AG04450 (cell line): ENCODE results near the gene PCDHA13. TPM values are rescaled to one million over a fixed set of nuclear protein-coding genes. Genes with fewer than 3 reads are reported as not detected.
"Not testable (repeated sequence)": the region's sequence is repeated elsewhere in the genome, so short reads cannot be mapped to it uniquely, and the experiment has no call there.

Experiments used
- CTCF ChIA-PET: fragments of 300-600, 350-600 bp; formaldehyde crosslinking; extraction: SDS; loops from one replicate; lab custom pipeline; 2022; ENCODE audit warnings: antibody characterized with exemption, inconsistent platforms; lab: Charles Lee
- POLR2A ChIA-PET: fragments of 350-600 bp; formaldehyde crosslinking; extraction: SDS; loops from one replicate; lab custom pipeline; 2021; ENCODE audit warnings: antibody characterized with exemption, inconsistent platforms; lab: Yijun Ruan, JAX
- DNase-seq: peaks from one replicate; pipeline ENCODE4 v3.0.0-alpha.2; 2011; ENCODE audit warnings: low read depth, low spot score
- H3K27ac ChIP-seq: one replicate; pipeline ENCODE4 v1.5.1; 2012; ENCODE audit warnings: low read depth, low read length, control low read depth
- H3K27me3 ChIP-seq: one replicate; pipeline ENCODE4 v1.6.0; 2012; ENCODE audit warnings: low read length; ENCODE audit not compliant: control insufficient read depth, insufficient read depth
- H3K4me3 ChIP-seq: 2 replicates; pipeline ENCODE4 v1.5.1; 2011; ENCODE audit warnings: mild to moderate bottlenecking, low read depth, low read length, control low read depth
- H3K9me3 ChIP-seq: 2 replicates; pipeline ENCODE4 v1.5.1; 2012; ENCODE audit warnings: low read length; ENCODE audit not compliant: control insufficient read depth, insufficient read depth
- CTCF ChIP-seq: IDR thresholded peaks from 2 replicates; pipeline ENCODE4 v1.5.1; 2011; ENCODE audit warnings: low read depth, low read length, control low read depth, inconsistent platforms
- polyA minus RNA-seq: library from RNA; depleted of rRNA, polyadenylated mRNA; stranded (reverse); fragments of >200 nt; gene quantifications from 2 replicates; pipeline ENCODE4 v1.2.3, GENCODE V29; 2011; rRNA and poly(A)+ RNA removed
- polyA plus RNA-seq: library from polyadenylated mRNA; depleted of rRNA; stranded (reverse); fragments of >200 nt; gene quantifications from 2 replicates; pipeline ENCODE4 v1.2.3, GENCODE V29; 2011; rRNA removed

The PCDHA13 gene, protein sequence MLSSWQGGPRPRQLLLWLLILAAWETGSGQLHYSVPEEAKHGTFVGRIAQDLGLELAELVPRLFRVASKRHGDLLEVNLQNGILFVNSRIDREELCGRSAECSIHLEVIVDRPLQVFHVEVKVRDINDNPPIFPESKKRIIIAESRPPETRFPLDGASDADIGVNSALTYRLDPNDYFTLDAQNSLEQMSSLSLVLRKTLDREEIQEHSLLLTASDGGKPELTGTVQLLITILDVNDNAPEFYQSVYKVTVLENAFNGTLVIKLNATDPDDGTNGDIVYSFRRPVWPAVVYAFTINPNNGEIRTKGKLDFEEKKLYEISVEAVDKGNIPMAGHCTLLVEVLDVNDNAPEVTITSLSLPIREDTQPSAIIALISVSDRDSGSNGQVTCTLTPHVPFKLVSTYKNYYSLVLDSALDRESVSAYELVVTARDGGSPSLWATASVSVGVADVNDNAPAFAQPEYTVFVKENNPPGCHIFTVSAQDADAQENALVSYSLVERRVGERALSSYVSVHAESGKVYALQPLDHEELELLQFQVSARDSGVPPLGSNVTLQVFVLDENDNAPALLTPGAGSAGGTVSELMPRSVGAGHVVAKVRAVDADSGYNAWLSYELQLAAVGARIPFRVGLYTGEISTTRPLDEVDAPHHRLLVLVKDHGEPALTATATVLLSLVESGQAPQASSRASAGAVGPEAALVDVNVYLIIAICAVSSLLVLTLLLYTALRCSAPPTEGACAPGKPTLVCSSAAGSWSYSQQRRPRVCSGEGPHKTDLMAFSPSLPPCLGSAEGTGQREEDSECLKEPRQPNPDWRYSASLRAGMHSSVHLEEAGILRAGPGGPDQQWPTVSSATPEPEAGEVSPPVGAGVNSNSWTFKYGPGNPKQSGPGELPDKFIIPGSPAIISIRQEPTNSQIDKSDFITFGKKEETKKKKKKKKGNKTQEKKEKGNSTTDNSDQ
- not detected in 2 replicates for polyA plus RNA-seq
- 0.09 TPM in 1 of 2 replicates, not detected in the other for polyA minus RNA-seq

GRCh38 chr5:140881889-140882590 is at the start of gene PCDHA13:
Gene PCDHA13 (plus strand): TSS chr5:140882124. CDS start chr5:140882269, 145 bp downstream.
- Histone ChIP-seq H3K27me3 (no peaks in the 10 kb centered on the region), H3K27ac (no peak within 1 kb of the TSS), H3K4me3 (no peak within 1 kb of the TSS), H3K9me3 (peaks cover 32% of the 10 kb centered on the region)
- DNase-seq, result no peak
- no peak for TF ChIP-seq CTCF
- ChIA-PET CTCF (no interaction called here), POLR2A (no interaction called here)

GRCh38 chr5:140833993-140834392 is 47.9 kb upstream of the PCDHA13 start, which contains the start of gene PCDHA7:
Gene PCDHA7 (plus strand): TSS chr5:140834269. CDS start chr5:140834384, 115 bp downstream.
- Histone ChIP-seq H3K9me3 (peaks cover 42% of the 10 kb centered on the region), H3K27me3 (no peaks in the 10 kb centered on the region), H3K27ac (no peak within 1 kb of the TSS), H3K4me3 (no peak within 1 kb of the TSS)
- TF ChIP-seq CTCF, result no peak
- no peak for DNase-seq
- CTCF ChIA-PET, result no interaction called here
- POLR2A ChIA-PET, result no interaction called here

- CTCF ChIA-PET, DNase-seq, H3K27me3 ChIP-seq, POLR2A ChIA-PET, H3K27ac ChIP-seq, H3K4me3 ChIP-seq: not testable (repeated sequence)
- H3K9me3 ChIP-seq, result peaks cover 37% of the 10 kb centered on the region
These were observed 47.4 kb upstream of the PCDHA13 start for GRCh38 chr5:140834439-140835008.

- ChIA-PET POLR2A (no interaction called here), CTCF (no interaction called here)
- Histone ChIP-seq H3K9me3 (peaks cover 29% of the 10 kb centered on the region), H3K4me3 (no peak overlapping the region), H3K27me3 (no peaks in the 10 kb centered on the region), H3K27ac (no peak overlapping the region)
- no peak for TF ChIP-seq CTCF
- no peak for DNase-seq
These were observed 46.1 kb upstream of the PCDHA13 start for GRCh38 chr5:140835622-140836510.
